Purkinje cell (primary cell): ENCODE measurements around the gene KRT6C. TPM values are rescaled to one million over a fixed set of nuclear protein-coding genes. Genes with fewer than 3 reads are reported as not detected.

Experiments
- polyA plus RNA-seq: library from polyadenylated mRNA; unstranded; fragments of >200 nt; fragmentation: Nextera tagmentation; gene quantifications from 2 replicates; pipeline ENCODE4 v1.2.1, GENCODE V29; 2014

KRT6C gene
- not detected in 2 replicates for polyA plus RNA-seq

DNA sequence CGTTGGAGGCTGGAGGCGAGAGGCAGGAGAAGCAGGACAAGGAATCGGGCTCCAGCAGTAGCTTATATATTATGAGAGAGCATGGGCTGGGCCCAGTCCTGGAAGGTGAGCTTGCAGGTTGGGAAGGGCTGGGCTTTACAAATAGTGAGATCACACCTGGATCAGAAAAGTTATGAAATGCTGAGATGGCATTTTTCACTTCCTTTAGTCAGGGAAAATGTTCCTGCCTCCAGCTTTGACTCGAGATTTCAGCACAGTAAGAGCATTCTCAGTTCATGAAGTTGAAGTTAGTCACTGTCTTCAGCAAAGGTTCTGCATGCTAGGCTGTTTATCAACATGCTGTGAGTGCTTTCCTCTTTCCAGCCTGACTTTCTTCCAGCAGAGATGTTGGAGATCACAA lies at the start of gene KRT6C:
KRT6C (minus strand) TSS at position 38 of the 400 bp plus-strand sequence. CDS start 68 bp downstream, outside the sequence.

GRCh38 chr12:52519826-52520662 lies 46.4 kb upstream of the KRT6C start, which contains the start of gene KRT5:
KRT5 (minus strand) TSS chr12:52520394; CDS start chr12:52520296, 98 bp downstream.

DNA sequence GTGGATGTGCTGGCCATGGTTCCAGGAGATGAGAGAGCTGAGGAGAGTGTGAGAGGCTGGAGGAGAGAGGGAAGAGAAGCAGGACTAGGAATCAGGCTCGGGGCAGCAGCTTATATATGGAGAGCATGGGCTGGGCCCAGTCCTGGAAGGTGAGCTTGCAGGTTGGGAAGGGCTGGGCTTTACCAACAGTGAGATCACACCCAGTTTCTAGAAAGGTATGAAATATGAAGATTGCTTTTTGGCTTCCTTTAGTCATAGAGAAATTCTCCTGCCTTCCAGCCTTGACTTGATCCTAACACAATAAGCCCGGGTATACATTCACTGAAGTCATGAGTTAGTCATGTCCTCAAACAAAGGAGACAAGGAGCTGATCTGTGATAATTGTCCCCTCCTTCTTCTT lies 19.6 kb upstream of the KRT6C start, which contains the start of gene KRT6A:
KRT6A (minus strand) TSS at position 86 of the 400 bp plus-strand sequence; CDS start at position 17, 69 bp downstream.

DNA sequence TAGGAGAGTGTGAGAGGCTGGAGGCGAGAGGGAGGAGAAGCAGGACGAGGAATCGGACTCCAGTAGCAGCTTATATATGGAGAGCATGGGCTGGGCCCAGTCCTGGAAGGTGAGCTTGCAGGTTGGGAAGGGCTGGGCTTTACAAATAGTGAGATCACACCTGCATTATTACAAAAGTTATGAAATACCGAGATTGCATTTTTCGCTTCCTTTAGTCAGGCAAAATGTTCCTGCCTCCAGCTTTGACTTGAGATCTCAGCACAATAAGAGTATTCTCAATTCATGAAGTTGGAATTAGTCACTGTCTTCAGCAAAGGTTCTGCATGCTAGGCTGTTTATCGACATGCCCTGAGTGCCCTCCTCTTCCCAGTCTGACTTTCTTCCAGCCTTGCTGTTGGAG lies 21.5 kb downstream of the KRT6C start, which contains the start of gene KRT6B:
KRT6B (minus strand) TSS at position 46 of the 400 bp plus-strand sequence. CDS start 68 bp downstream, outside the sequence.

DNA sequence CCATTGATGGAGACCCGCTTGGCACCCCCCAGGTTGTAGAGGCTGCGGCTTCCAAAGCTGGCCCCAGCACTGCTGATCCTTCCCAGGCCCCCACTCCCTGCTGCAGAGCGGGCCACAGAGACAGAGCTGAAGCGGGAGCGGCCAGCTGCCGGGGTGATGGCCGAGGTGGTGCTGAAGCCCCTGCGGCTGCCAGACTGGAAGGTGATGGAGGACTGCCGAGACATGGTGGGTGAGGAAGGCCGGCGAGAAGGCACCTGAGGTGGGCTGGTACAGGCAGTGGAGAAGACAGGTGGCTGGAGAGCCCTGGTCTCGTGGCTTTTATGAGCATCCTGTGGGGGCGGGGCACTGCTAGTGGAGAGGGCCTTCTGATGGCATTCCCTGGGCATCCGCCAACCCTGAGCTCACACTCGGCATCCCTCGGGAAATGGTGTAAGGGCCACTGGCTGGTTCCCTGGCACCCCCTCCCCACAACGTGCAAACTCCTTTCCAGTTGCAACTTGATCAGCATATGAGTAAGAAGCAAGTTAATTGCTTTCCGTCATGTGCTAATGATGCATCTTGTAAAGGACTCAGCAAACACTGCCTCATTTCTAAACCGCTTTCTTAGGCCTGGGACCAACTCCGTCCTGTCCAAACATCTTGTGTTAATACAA lies 39.4 kb downstream of the KRT6C start, which contains the start of gene KRT75:
KRT75 (minus strand) TSS at position 291 of the 653 bp plus-strand sequence; CDS start at position 224, 67 bp downstream.

Other genes with a start within 250 kb of the KRT6C start
- gene KRT7, start 240.6 kb downstream of the KRT6C start, polyA plus RNA-seq: not detected in 2 replicates
- 0.19 and 0.92 TPM in 2 replicates for gene KRT86, start 199.2 kb downstream of the KRT6C start, polyA plus RNA-seq
- not detected in 2 replicates for gene KRT81, start 182.3 kb downstream of the KRT6C start, polyA plus RNA-seq
- gene KRT83, start 152.4 kb downstream of the KRT6C start, polyA plus RNA-seq: not detected in 2 replicates
- gene KRT85, start 106.3 kb downstream of the KRT6C start, polyA plus RNA-seq: not detected in 2 replicates
- gene KRT84, start 88.2 kb downstream of the KRT6C start, polyA plus RNA-seq: not detected in 2 replicates
- gene KRT82, start 67.5 kb downstream of the KRT6C start, polyA plus RNA-seq: not detected in 2 replicates
- gene KRT75, start 39.4 kb downstream of the KRT6C start, polyA plus RNA-seq: not detected in 2 replicates
- gene KRT6B, start 21.7 kb downstream of the KRT6C start, polyA plus RNA-seq: not detected in 2 replicates
- gene KRT6A, start 19.5 kb upstream of the KRT6C start, polyA plus RNA-seq: not detected in 2 replicates
- gene KRT5, start 46.6 kb upstream of the KRT6C start, polyA plus RNA-seq: not detected in 2 replicates
- not detected in 2 replicates for gene KRT71, start 79.3 kb upstream of the KRT6C start, polyA plus RNA-seq
- 0.35 and 0.92 TPM in 2 replicates for gene KRT74, start 100.0 kb upstream of the KRT6C start, polyA plus RNA-seq
- 2.1 and 5.0 TPM in 2 replicates for gene KRT72, start 127.7 kb upstream of the KRT6C start, polyA plus RNA-seq
- not detected in 2 replicates for gene KRT73, start 144.8 kb upstream of the KRT6C start, polyA plus RNA-seq
- not detected in 2 replicates for gene KRT2, start 178.4 kb upstream of the KRT6C start, polyA plus RNA-seq
- not detected in 2 replicates for gene KRT1, start 206.6 kb upstream of the KRT6C start, polyA plus RNA-seq
- gene KRT77, start 229.7 kb upstream of the KRT6C start, polyA plus RNA-seq: not detected in 2 replicates